HG03469 (cell line): ENCODE measurements around the gene POC1B.

Source experiments
- ATAC-seq: cut with Tn5 transposase; IDR thresholded peaks from one replicate; pipeline ENCODE4 v1.9.1; 2021; ENCODE audit warnings: mild to moderate bottlenecking, moderate library complexity, moderate number of reproducible peaks; ENCODE audit not compliant: unreplicated experiment

The POC1B gene

GRCh38 chr12:89497467-89497866 lies 28.4 kb downstream of the POC1B start:
- no peak for ATAC-seq

- ATAC-seq = no peak
These were observed 28.8 kb downstream of the POC1B start for GRCh38 chr12:89497005-89497404.

GRCh38 chr12:89494411-89495231 lies 31.2 kb downstream of the POC1B start:
- ATAC-seq = peak; percentile 51

- no peak for ATAC-seq
These were observed 32.1 kb downstream of the POC1B start for GRCh38 chr12:89493670-89494302.

GRCh38 chr12:89492883-89493282 lies 33.0 kb downstream of the POC1B start:
- no peak for ATAC-seq

GRCh38 chr12:89490922-89491321 lies 34.9 kb downstream of the POC1B start:
- ATAC-seq = no peak

- no peak for ATAC-seq
These were observed 39.6 kb downstream of the POC1B start for GRCh38 chr12:89486264-89486663.

GRCh38 chr12:89484470-89484869 lies 41.4 kb downstream of the POC1B start:
- no peak for ATAC-seq

- ATAC-seq = no peak
These were observed 44.5 kb downstream of the POC1B start for GRCh38 chr12:89481213-89481914.

- no peak for ATAC-seq
These were observed 45.9 kb downstream of the POC1B start for GRCh38 chr12:89479982-89480381.

- no peak for ATAC-seq
These were observed 48.1 kb downstream of the POC1B start for GRCh38 chr12:89477633-89478279.

- ATAC-seq = no peak
These were observed 48.8 kb downstream of the POC1B start for GRCh38 chr12:89476904-89477595.

GRCh38 chr12:89476232-89476631 lies 49.6 kb downstream of the POC1B start:
- ATAC-seq = no peak

- no peak for ATAC-seq
These were observed 50.5 kb downstream of the POC1B start for GRCh38 chr12:89475203-89475990.

- ATAC-seq = no peak
These were observed 51.2 kb downstream of the POC1B start for GRCh38 chr12:89474615-89475014.

- no peak for ATAC-seq
These were observed 53.3 kb downstream of the POC1B start for GRCh38 chr12:89472508-89472907.

- ATAC-seq = peak; percentile 44
These were observed 54.9 kb downstream of the POC1B start for GRCh38 chr12:89470741-89471509.

- peak; percentile 39 for ATAC-seq
These were observed 56.5 kb downstream of the POC1B start for GRCh38 chr12:89469361-89469760.
